ENCODE measurements around the gene RGS10.
"Not testable (repeated sequence)": the region's sequence is repeated elsewhere in the genome, so short reads cannot be mapped to it uniquely, and the experiment has no call there.

RGS10 gene

DNA sequence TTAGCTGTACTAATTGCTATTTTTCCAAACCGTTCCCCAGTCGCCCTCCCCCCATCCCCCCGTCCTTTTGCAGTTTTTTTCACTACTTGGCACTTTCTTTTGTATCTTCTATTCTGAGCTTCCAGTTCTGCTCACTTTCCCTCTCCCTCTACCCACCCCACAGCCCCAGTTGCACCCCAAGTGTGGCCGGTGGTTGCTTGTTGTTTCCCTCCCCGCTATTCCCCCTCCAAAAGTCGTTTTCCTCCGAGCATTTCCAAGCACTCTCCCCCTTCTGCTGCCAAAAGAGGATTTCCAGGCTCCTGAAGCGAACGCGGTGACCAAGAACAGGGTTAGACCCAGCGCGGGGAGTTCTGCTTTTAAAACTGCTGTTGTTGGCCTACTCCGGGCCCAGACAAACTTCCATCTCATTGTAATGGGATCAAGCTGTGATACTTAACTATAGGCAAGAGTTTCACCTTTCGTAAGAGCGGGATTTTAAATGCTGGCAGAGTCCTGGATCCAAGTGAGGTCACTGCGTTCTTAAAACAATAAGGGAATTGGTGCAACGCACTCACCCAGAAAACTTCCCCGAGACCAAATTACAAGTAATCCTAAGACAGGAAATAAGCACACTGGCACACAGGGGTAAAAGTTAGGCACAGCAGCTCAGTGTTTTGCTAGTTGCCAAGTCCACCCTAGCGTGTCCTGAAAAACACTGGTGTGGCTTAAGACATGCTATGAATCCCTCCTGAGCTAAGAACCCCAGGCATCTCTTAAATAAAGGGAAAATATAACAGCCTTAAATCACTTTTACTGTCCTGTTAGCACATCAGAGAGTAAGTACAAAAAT lies 1.5 kb upstream of the RGS10 start:
- Mint-ChIP-seq H3K9me3 (ENCODE audit: low read depth) (no peaks in the 10 kb centered on the region), H3K36me3 (peaks cover 5% of the 10 kb centered on the region), H3K4me3 (peak overlapping the region; percentile 90), H3K27me3 (no peaks in the 10 kb centered on the region), H3K27ac (peak overlapping the region; percentile 97), H3K4me1 (ENCODE audit: low read depth) (peaks cover 26% of the 10 kb centered on the region)

DNA sequence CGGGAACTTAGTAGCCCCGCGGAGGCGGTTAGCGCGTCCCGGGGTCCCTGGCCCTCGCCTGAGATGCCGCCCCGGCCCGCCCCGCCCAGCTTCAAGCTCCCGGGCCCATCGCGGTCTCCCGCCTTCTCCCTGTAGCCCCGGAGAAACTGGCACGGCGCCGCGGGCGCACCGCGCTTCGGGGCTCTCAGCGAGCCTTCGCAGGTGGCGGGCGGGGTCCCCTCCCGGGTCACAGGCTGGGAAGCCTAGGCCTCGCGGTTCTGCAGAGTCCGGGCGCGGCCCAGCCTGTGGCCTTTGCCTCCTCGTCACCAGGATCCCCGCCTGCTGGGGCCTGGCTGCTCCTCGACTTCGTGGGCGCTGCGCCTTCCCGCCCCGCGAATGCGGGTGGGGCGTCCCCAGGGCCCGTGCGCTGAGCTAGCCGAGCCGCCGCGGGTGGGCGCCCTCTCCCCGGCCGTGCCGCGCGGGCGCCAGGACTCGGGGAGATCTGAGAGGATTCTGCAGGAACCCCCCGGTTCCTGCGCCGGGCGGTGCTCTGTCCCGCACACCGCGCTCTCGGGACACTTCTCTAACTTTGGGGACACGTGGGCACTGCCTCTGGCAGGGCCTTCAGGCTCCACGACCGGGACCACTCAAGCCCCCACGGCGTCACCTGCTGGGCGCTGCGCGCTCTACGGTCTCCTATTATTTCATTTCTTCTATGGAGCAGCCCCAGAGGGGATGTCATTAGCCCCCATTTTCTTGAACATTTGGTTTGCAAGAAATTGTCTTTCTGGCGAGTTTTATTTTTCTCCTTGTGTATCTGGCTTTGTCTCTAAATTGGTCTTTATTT lies 682 bp upstream of the RGS10 start:
- no peaks in the 10 kb centered on the region for H3K9me3 Mint-ChIP-seq (ENCODE audit: low read depth)
- peaks cover 35% of the 10 kb centered on the region for H3K4me1 Mint-ChIP-seq (ENCODE audit: low read depth)
- peaks cover 5% of the 10 kb centered on the region for H3K36me3 Mint-ChIP-seq
- peak overlapping the region; percentile 90 for H3K4me3 Mint-ChIP-seq
- H3K27me3 Mint-ChIP-seq: no peaks in the 10 kb centered on the region
- H3K27ac Mint-ChIP-seq: peak overlapping the region; percentile 97

- Mint-ChIP-seq H3K36me3 (peaks cover 8% of the 10 kb centered on the region), H3K27ac (peak overlapping the region; percentile 98), H3K4me1 (ENCODE audit: low read depth) (peaks cover 48% of the 10 kb centered on the region), H3K27me3 (no peaks in the 10 kb centered on the region), H3K4me3 (peak overlapping the region; percentile 92), H3K9me3 (ENCODE audit: low read depth) (no peaks in the 10 kb centered on the region)
Measured at GRCh38 chr10:119541459-119542356, 811 bp downstream of the RGS10 start.

DNA sequence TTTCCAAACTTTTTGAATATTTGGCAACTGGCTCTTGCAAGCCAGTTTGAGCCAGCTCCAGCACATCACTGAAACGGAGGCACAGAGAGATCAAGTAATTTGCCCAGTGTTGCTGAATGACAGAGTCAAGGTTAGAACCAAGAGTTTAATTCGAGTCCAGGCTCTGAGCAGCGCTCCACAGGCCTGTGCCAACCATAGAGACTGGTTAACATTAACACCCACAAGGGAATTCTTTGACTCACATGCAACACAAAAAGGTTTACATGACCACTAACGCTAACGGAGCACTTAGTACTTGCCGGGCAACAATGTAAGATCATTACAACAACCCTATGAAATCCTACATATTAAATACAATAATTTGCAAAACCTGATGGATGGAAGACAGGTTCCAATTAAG lies 1.5 kb downstream of the RGS10 start:
- H3K27me3 Mint-ChIP-seq: no peaks in the 10 kb centered on the region
- peaks cover 55% of the 10 kb centered on the region for H3K4me1 Mint-ChIP-seq (ENCODE audit: low read depth)
- peak overlapping the region; percentile 92 for H3K4me3 Mint-ChIP-seq
- H3K9me3 Mint-ChIP-seq (ENCODE audit: low read depth): no peaks in the 10 kb centered on the region
- peak overlapping the region; percentile 98 for H3K27ac Mint-ChIP-seq
- H3K36me3 Mint-ChIP-seq: peaks cover 8% of the 10 kb centered on the region

DNA sequence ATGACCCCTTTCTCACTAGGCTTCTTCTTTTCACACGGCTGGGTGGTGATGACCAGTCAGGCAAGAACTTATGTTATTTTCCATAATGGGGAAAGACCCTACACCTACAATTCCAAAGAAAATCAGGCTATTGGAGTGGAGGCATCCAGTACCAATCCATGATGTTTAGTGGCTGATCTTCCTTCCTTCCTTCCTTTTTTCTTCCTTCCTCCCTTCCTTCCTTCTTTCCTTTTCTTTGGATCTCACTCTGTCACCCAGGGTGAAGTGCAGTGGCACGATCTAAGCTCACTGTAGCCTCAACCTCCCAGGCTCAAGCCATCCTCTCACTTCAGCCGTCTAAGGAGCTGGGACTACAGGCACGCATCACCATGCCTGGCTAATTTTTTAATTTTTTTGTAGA lies 2.5 kb downstream of the RGS10 start:
- Mint-ChIP-seq H3K4me1 (ENCODE audit: low read depth) (peaks cover 65% of the 10 kb centered on the region), H3K4me3 (peak overlapping the region; percentile 92), H3K27me3 (no peaks in the 10 kb centered on the region), H3K36me3 (peaks cover 12% of the 10 kb centered on the region), H3K9me3 (ENCODE audit: low read depth) (no peaks in the 10 kb centered on the region), H3K27ac (peak overlapping the region; percentile 98)

GRCh38 chr10:119539359-119539825 lies 3.1 kb downstream of the RGS10 start:
- H3K27ac Mint-ChIP-seq: peak overlapping the region; percentile 98
- H3K9me3 Mint-ChIP-seq (ENCODE audit: low read depth): no peaks in the 10 kb centered on the region
- peak overlapping the region; percentile 92 for H3K4me3 Mint-ChIP-seq
- peaks cover 12% of the 10 kb centered on the region for H3K36me3 Mint-ChIP-seq
- H3K27me3 Mint-ChIP-seq: no peaks in the 10 kb centered on the region
- peaks cover 71% of the 10 kb centered on the region for H3K4me1 Mint-ChIP-seq (ENCODE audit: low read depth)

DNA sequence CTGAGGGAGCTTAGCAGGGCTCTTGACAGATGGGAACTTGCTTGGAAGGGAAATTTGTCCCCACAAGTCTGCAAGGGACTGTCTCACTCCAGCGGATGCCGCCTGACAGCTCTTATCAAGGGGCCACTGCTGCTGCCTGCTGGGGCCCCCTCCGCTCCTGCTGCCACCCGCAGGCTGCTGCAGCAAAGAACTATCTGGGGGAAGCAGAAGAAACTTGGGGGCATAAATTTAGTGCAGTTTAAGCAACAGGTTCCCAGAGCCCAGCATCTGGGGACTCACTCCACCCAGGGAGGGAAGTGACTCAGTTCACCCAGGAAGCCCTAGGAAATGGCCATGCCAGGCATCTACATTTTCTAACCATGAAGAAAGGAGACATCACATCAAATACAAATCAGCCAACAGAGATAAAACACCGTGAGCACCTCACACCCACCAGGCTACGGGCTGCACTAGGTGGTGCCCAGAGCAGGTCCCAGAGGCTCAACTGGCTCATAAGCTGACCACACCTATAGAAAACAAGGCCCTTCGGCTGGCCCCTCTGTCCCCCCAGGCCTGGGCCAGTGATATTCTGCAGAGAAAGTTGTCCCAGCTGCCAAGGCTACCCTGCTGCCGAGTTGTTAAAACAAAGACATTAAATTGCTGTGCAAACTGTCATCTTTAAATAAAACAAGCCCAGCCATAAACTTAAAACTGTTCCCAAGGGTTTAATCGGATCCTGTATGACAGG lies 3.7 kb downstream of the RGS10 start:
- Mint-ChIP-seq H3K4me1 (ENCODE audit: low read depth) (peaks cover 70% of the 10 kb centered on the region), H3K27ac (peak overlapping the region; percentile 98), H3K4me3 (peak overlapping the region; percentile 92), H3K27me3 (no peaks in the 10 kb centered on the region), H3K9me3 (ENCODE audit: low read depth) (no peaks in the 10 kb centered on the region), H3K36me3 (peaks cover 12% of the 10 kb centered on the region)

DNA sequence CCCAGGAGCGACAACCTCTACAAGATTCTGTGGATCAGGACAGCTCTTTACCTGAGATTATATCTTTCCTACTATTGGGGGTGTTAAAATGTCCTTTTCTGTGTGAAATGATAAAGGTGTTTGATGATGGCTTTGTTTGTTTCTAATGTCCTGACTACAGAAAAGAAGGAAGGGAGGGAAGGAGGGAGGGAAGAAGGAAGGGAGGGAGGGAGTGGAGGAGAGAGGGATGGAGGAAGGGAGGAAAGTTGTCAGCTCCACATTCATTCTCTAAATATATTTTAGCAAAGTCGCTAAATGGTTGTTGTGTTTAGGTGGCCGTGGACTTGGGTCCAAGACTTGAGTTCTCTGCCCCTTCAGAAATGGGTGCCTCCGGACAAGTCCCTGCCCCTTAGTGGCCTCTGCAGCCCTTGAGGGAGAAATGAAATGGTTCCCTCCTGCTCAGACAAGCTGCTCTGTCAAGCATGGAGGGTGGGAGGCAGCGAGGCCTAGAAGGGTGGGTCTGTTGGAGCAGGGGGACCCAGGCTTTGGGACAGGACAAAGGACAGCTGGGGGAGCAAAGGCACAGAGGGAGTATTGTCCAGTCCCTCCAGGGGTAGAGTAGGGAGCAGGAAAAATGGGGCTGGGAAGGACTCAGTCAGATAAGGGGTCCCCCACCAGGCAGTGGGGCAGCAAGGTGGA lies 4.4 kb downstream of the RGS10 start:
- H3K4me3 Mint-ChIP-seq: peak overlapping the region; percentile 92
- peaks cover 71% of the 10 kb centered on the region for H3K4me1 Mint-ChIP-seq (ENCODE audit: low read depth)
- H3K9me3 Mint-ChIP-seq (ENCODE audit: low read depth): no peaks in the 10 kb centered on the region
- peak overlapping the region; percentile 98 for H3K27ac Mint-ChIP-seq
- peaks cover 12% of the 10 kb centered on the region for H3K36me3 Mint-ChIP-seq
- H3K27me3 Mint-ChIP-seq: no peaks in the 10 kb centered on the region

DNA sequence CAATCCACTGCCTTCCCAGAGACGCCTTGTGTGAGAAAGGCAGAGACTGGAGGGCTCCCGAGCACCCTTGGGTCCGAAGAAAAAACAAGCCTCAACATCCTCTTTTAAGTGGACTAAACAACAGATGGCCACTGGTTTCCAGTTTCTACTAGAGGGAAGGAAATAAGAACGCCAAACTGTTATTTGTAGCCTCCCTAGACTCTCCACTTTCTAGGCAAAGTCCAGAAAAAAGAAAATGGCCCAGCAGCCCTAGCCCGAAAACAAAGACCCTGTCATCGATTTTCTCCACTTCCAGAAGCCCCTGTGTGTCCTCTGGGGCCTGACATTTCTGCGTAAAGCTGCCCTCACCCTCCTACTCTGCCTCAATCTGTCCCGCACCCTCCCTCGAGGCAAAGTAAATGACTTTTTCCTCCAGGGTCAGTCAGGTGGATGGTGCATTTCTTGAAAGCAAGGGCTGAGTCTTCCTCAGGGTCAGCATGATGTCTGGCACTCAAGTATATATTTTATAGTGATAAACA lies 6.0 kb downstream of the RGS10 start:
- Mint-ChIP-seq H3K27me3 (no peaks in the 10 kb centered on the region), H3K27ac (peak overlapping the region; percentile 98), H3K36me3 (peaks cover 12% of the 10 kb centered on the region), H3K9me3 (ENCODE audit: low read depth) (no peaks in the 10 kb centered on the region), H3K4me3 (peak overlapping the region; percentile 92), H3K4me1 (ENCODE audit: low read depth) (peaks cover 84% of the 10 kb centered on the region)

GRCh38 chr10:119535837-119536507 lies 6.5 kb downstream of the RGS10 start:
- peaks cover 12% of the 10 kb centered on the region for H3K36me3 Mint-ChIP-seq
- peak overlapping the region; percentile 92 for H3K4me3 Mint-ChIP-seq
- peaks cover 88% of the 10 kb centered on the region for H3K4me1 Mint-ChIP-seq (ENCODE audit: low read depth)
- H3K27me3 Mint-ChIP-seq: no peaks in the 10 kb centered on the region
- H3K27ac Mint-ChIP-seq: peak overlapping the region; percentile 98
- no peaks in the 10 kb centered on the region for H3K9me3 Mint-ChIP-seq (ENCODE audit: low read depth)

DNA sequence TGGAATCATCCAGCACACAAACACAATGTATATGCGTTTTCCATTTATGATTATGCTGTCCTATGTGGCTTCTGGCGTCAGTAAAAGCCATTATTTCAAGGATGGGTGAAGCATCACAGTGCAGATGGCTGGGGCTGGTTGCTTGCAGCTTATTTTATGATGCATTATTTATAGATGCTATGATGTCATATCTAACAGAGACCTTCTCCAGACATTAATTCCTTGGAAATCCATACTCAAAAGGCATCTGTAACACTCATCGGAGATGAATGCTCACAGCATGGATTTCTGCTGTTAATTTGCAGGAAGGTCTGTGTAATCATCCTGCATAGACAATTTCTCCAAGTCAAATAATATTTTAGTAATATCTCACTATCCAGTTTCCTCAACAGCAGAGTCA lies 7.2 kb downstream of the RGS10 start:
- no peaks in the 10 kb centered on the region for H3K27me3 Mint-ChIP-seq
- H3K4me1 Mint-ChIP-seq (ENCODE audit: low read depth): peaks cover 84% of the 10 kb centered on the region
- H3K36me3 Mint-ChIP-seq: peaks cover 10% of the 10 kb centered on the region
- peak overlapping the region; percentile 92 for H3K4me3 Mint-ChIP-seq
- no peaks in the 10 kb centered on the region for H3K9me3 Mint-ChIP-seq (ENCODE audit: low read depth)
- H3K27ac Mint-ChIP-seq: peak overlapping the region; percentile 98

DNA sequence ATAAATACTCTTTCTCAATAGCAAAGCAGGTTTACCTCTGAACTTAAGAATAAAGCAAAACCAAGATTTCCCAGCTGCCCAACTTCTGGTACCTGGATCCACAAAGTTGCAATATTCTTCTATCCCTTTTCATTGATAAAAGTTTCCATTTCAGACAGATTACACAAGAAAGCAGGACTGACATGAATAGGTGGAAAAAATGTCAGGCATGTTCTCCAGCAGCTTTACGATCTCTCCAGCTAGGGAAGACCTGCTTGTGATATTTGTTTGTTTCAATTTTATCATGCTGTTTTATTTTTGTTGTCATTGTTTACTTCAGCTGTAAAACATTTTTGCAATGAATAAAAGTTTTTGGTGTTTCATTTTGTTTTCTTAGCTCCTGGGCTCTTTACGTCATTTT lies 9.0 kb downstream of the RGS10 start:
- Mint-ChIP-seq H3K27me3 (no peaks in the 10 kb centered on the region), H3K36me3 (peaks cover 10% of the 10 kb centered on the region), H3K4me3 (peak overlapping the region; percentile 64), H3K27ac (peak overlapping the region; percentile 37), H3K9me3 (ENCODE audit: low read depth) (no peaks in the 10 kb centered on the region), H3K4me1 (ENCODE audit: low read depth) (peaks cover 79% of the 10 kb centered on the region)

DNA sequence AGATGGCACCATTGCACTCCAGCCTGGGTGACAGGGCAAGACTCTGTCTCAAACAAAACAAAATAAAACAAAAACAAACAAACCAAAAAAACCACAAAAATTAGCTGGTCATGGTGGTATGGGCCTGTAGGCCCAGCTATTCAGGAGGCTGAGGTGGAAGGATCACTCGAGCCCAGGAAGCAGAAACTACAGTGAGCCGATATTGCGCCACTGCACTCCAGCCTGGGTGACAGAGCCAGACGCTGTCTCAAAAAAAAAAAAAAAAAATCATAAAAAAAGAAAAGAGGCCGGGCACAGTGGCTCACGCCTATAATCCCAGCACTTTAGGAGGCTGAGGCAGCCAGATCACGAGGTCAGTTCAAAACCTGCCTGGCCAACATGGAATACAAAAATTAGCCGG lies 9.7 kb downstream of the RGS10 start:
- H3K4me1 Mint-ChIP-seq (ENCODE audit: low read depth): peaks cover 76% of the 10 kb centered on the region
- not testable (repeated sequence) for H3K9me3 Mint-ChIP-seq (ENCODE audit: low read depth); H3K27me3 Mint-ChIP-seq; H3K36me3 Mint-ChIP-seq
- H3K4me3 Mint-ChIP-seq: peak overlapping the region; percentile 67
- peak overlapping the region; percentile 78 for H3K27ac Mint-ChIP-seq
